A549 (cell line): ENCODE results near the gene DPYSL4.

Experiments
- CTCF ChIP-seq: fragments of >200 bp; sonication (Bioruptor Twin); formaldehyde crosslinking; IDR thresholded peaks from 3 replicates; pipeline ENCODE4 v1.5.1; 2016
- EP300 ChIP-seq, 2 experiments: fragments of >200 bp; sonication (Bioruptor Twin); formaldehyde crosslinking; IDR thresholded peaks; 2 replicates in 1 of 2; 3 replicates in 1 of 2; pipeline ENCODE4 v1.6.1; 2016 to 2017
- POLR2A ChIP-seq: IDR thresholded peaks from 2 replicates; pipeline ENCODE4 v1.6.1; 2012; ENCODE audit warnings: mild to moderate bottlenecking, low read length
- ZNF302 ChIP-seq: fragments of 250-450 bp; sonication (Bioruptor Pico); IDR thresholded peaks from 2 replicates; pipeline ENCODE4 v1.9.0; 2021; ENCODE audit warnings: inconsistent platforms, mild to moderate bottlenecking, moderate library complexity

DNA sequence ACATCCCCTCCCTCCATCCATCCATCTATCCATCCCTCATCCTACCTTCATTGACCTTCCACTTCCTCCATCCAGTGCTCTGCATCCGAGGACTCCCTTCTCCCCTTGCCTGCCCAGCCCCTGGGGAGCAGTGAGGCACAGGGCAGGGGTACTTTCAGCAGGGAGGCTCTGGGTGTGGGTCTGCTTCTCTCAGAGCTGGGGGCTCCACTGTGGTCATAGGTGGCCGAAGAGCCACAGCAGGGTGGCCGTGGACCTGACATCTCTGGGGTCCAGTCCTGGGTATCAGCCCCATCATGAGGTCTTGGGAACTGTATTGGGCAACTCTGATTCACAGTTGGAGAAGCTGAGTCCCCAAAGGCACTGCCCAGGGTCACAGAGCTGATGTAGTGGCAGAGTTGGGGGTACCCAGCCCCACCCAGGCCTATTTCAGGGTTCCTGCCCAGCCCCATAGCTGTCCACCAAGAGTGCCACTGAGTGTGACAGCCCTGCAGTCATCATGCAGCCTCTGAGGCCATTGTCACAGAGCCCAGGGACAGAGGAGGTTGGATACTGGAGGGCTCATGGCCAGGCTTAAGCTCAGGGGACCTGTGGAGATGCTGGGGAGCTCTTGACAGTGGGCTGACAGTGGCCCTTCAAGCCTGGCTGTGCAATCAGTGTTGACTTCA lies 35.3 kb upstream of the DPYSL4 start:
- TF ChIP-seq POLR2A (no peak), CTCF (no peak), ZNF302 (CRISPR knock-in tag) (no peak), EP300 (IDR thresholded peaks at IDR 0.05) (no peak)
